Putamen (tissue), 1 donor: ENCODE results near the gene LANCL2.
"Not testable (repeated sequence)": the region's sequence is repeated elsewhere in the genome, so short reads cannot be mapped to it uniquely, and the experiment has no call there.

ENCODE experiments used
- DNase-seq: peaks from one replicate; pipeline ENCODE4 v3.0.0-alpha.2; 2016; ENCODE audit warnings: low spot score

The LANCL2 gene

DNA sequence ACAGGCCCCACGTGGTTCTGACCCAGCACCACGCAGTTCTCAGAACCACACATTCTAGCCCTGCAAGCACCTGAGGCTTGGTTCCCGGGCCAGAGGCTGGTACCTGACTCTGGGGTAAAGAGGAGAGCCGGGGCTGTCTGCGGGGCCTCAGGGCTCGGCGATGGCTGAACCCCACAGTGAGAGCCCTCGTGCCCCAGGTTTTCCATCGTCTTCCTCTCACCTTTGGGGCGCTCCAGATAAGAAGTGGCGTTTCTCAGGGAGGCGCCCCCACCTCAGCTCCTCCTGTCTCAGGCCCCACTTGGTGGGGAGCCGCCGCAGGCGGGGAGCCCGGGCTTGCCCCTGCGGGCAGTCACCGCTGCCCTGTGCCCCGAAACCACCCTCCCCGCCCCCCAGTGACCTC is 2.2 kb upstream of the LANCL2 start:
- no peak for DNase-seq

- DNase-seq, result no peak
Observed at GRCh38 chr7:55363386-55364170, 1.6 kb upstream of the LANCL2 start.

DNA sequence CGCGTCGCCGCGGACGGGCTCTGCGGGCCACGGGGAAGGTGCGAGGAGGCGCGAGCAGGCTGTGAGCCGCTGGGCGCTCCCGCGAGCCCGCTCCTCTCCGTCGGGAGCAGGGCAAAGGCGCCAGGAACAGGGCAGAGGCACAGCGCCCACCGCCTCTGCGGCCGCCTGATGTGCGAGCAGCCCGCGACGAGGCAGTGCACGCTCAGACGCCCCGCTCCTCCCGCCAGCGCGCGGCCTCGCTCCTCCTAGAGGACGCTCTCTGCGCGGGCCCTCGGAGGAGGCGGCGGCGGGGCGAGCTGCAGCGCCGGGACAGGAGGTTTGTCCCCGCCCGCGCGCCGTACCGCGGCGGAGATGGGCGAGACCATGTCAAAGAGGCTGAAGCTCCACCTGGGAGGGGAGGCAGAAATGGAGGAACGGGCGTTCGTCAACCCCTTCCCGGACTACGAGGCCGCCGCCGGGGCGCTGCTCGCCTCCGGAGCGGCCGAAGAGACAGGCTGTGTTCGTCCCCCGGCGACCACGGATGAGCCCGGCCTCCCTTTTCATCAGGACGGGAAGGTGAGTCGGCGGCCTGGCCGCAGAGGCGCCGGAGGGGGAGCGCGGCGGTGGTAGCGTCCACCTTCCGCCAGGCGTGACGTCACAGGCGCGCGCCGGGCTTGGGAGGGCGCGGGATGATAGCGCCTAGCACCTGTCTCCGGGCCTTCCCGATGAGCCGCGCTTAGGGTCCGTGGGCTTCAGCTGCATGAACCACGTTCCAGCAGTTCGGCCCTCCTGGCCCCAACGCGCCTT is 731 bp downstream of the LANCL2 start:
- peak; percentile 96 for DNase-seq

DNA sequence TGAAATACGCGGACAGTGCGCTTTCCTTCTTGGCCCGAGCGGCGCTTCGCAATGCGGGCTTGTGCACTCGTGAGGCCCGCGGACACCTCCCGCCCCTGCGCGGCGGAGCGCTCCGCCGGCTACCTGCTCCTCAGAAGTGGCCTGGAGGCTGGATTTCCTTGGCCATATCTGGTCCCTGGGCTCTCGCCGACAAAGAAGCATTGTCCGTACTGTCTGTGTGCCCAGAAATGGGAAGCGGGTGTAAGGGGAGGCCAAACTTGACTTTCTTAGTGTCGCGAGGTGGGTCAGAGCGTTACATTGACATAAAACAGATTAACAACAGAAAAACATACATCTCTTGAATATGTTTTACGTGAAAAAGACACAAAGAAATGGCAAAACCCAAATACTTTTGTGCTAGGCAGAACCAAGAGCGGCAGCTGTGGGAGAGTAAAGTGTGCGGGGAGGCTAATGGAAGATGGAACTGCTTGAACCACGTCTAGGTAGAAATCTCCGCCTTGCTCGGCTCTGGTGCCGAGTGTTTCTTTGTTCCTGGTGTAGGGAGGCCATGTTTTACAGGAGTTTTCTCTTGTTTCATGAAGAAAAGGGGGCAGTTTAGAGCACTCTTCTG is 1.4 kb downstream of the LANCL2 start:
- no peak for DNase-seq

DNA sequence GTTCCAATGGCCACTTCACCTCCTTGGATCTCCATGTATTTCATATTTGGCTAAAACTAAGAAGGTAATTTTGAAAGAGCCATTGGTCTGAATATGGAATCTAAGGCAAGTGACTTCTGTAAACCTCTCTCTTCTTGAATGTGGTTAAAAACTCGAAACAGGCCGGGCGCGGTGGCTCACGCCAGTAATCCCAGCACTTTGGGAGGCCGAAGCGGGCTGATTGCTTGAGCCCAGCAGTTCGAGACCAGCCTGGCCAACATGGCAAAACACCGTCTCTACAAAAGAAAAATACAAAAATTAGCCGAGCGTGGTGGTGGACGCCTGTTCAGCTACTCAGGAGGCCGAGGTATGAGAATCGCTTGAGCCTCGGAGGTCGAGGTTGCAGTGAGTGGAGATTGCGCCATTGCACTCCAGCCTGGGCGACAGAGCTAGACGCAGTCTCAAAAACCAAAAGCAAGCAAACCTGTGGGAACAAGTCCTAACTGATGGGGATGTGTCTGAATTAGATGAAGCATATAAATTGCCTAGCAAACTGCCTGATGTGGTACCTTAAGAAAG is 2.2 kb downstream of the LANCL2 start:
- DNase-seq, result no peak

DNA sequence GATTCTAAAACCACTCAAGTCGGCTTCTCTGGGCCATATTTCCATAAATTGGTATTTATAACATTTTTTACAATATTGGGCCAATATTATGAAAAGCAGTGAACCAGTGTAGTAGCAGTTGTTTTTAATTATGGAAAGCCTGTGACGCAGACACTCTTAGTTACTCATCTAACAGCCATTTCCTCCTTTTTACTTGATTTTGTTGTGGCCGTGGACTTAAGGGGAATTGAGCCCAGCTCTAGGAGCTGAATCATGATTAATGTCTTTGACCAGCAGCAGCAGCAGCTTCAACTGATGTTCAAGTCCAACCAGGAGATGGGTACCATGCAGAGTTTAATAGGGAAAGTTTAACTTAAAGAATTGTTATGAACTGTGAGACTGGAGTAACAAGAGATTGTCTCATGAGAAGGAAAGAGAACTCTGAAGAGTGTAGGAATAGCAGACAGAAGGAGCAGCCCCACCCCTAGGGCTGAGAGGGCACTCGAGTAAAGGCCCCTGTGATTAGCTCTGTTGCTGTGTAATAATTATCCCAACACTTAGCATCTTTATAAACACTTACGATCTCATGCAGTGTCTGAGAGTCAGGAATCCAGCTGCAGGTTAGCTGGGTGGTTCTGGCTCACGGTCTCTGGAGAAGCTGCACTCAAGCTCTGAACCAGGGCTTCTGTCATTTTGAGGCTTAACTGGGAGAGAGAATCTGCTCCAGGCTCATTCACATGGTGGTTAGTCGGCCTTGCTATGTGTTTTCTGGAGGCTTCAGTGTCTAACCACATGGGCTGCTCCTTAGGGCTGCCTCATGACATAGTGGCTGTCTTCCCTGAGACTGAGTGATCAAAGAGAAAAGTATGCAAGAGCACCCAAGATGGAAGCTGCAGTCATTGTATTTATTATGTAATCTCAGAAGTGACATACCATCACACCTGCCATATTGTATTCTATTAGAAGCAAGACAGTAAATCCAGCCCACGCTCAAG is 4.6 kb downstream of the LANCL2 start:
- no peak for DNase-seq

DNA sequence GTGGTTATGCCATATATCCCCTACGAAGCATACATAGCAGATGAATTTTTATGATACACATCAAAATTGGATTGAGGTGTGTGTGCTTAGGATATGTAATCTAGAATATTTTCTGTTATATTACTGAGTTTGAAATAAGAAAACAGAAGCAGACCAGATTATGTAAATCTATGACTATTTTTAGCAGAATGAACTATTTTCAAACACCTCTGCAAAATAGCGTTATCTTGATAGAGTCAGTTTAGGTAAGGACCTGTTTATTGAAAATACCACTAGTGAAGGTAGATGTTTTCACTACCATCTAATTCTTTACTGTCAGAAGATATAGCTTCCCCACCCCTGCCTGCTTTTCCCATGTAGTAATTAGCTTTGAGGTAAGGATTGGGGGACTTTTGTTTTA is 9.1 kb downstream of the LANCL2 start:
- no peak for DNase-seq

DNA sequence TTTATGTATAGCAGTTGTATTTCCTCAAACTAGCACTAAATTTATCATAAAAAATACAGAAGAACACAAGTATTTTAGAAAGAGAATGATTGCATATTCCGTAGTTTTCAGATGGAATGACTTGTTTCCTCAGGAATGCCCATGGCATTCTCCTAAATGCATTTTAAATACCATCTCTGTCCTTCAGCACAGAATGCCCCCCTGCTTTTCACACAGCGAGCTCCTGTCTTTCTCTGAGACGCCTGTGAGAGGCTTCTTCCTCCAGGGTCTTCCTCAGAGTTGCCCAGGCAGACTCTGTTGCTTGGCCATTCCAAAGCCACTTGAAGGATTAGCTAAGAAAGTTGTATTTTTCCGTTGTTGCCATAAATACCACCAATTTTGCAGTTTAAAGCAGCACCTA is 10.1 kb downstream of the LANCL2 start:
- DNase-seq, result no peak

DNA sequence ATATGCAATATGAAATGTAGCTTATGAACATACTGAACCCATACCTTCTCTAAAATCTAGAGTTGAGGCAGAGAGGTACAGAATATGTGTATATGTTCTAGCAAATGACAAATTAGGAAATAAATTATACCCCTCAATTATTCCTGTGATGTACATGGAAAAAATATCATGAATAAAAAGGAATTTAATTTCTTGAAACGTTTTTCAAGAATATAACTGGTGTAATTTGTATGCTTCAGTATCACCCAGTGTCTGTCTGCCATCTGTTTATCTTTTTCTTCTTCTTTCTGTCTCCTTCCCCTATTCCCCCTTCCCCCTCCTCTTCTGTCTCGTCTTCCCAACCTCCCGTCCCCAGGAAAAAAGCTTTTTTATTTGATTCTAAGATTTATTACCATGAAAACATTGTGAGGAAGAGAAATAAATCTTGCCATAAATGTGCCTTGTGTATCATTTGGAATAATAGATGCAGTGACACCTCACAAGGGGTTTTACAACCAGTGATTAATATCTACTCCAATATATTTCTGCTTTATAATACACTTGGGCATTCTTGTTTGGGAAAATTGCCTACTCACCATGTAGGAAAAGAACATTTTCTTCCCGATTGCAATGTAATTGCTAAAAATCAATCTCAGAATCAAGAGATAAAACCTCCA is 12.2 kb downstream of the LANCL2 start:
- no peak for DNase-seq

DNA sequence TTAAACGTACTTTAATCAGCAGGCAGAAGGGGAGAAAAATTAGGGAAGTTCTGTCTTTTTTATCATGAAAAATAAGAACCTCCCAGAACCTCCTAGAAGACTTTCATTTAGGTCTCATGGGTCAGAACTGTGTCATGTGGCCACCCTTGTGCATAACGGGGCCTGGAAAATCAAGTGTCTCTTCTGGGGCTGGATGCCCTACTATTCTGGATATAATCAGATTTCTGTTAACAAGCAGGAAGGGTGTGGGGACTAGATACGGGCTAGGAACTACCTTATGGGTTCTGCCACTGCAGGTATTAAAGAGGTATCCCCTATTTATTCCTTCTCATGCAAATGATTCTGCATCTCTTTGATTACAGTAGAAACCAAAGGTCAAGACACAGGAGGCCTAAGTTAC is 14.1 kb downstream of the LANCL2 start:
- no peak for DNase-seq

DNA sequence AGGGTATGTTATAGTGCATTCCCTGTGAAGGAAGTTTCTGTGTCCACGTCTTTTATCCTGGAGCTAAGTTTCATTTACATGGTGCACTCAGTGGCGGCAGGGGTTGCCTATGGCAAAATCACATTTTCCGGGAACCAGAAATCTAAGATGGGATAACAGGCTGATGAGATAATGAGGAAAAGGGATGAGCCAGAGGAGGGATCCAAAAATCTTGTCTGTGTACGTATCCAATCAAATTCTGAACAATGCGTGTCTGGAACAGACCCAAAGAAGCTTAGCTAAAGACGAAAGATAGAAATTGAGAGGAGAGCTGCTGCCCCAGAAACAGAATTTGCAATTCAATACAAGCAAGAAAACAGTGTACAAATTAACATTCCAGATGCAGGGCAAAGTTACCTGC is 16.1 kb downstream of the LANCL2 start:
- DNase-seq, result no peak

DNA sequence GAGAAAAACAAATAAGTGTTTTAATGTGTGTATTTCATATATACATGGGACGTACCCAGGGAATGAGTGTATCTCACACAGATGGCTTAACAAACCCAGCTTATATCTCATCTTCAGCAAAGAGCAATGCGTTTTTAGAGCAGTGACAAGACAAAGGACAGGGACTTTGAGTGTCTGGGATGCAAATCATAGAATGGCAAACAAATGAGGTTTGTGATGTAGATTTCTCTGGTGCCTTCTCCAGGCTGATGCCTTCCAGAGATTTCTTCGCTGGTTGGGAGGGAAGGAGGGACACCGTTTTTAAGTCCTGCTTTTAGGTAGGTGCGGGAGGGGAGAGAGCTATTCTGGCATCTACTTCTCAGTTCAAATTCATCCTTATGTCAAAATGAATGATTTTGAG is 16.6 kb downstream of the LANCL2 start:
- DNase-seq, result no peak

- DNase-seq, result no peak
Observed at GRCh38 chr7:55382251-55382650, 17.1 kb downstream of the LANCL2 start.

DNA sequence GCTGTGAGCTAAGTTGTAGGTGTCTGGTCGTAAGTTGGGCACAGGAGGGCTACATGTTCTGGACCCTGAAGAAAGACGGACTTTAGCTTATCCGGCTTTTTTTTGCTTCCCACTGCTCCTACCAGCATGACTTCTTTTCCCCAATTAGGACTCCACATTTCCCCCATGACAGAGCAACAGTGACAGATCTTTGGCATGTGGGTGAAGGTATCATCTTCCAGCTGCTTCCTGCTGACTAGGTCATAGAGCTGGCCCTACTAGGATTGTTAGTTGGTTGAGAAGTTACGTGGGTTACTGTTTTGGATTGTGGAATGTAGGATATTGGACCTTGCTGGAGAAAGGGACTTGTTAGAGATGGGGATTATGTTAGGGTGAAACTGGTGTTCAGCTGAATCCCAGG is 21.4 kb downstream of the LANCL2 start:
- no peak for DNase-seq

DNA sequence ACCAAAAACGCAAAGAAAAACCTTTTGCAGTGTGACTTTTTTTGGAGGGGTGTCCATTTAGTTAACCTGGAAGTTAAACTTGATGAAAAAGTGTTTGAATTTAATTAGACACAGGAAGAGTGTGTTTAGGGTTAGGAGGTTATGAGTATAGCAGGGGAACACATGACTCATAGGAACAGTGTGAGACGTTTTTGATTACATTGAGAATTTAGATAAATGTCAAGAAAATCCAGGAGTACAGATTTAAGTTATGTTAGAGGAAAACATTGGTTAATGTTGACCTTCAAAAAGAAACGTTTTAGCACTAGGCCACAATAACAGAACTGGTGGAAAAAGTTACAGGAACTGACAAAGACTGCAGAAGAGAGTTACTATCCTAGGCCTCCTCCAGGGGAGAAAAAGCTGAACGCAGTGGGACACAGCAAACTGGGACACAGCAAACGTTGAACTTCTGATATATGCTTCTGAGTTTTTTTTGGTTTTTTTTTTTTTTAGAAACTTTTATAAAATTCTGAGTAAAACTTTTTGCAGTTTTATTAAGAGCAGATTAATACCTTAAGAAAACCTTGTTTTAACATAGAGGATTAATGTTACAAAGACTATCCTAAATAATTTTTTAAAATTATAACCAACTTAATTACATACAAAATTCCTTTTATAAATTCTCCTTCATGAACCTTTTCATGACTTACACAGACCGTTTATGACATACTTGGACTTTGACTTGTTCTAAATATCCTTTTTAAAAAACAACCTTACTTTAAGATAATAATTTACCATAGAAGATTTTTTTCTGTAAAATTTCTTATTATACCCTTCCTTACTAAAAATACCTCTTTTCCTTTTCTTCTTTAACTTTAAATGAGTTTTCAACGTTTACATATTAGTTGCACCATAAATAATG is 22.2 kb downstream of the LANCL2 start:
- no peak for DNase-seq

DNA sequence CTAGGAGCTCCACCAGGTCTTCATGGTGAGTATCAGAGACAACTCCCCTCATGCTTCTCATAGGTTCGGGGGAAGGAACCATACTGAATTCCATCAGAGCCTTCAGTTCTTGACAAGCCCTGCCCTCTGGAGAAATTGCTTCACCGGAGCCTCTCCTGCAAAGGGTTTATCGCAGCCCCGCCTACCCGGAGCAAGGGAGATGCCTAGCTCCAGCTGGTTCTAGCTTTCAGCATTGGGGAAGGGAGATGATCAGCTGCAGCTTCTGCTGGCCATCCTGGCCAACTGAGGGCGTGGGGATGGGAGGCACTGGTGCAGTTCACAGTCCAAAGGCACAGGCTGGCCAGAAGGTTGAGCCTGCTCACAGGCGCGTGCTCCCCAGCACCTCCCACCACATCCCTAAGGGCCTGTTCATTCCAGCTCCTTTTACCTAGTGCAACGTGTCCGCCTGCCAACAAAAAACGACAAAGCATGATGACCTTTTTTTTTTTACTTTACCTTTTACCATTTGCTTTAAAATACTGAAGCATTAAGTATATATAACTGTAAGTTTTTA is 31.2 kb downstream of the LANCL2 start:
- no peak for DNase-seq

DNA sequence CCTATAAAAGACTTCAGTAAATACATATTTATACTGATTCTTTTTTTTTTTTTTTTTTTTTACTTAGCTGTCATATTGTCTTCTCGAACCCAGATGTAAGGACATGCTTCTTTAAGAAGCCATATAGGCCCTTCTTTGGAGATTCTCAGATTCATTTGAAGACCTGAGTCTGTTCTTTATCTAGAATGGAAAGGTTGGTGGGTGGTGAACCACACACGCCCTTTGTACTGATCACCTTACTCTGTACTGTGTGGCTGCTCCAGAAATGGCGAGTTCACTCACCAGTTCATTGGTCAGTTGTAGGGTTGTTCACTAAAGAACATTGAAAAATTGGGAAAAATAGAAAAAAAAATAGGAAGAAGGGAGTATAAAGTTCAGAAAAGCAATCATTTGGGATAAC is 32.5 kb downstream of the LANCL2 start:
- no peak for DNase-seq

DNA sequence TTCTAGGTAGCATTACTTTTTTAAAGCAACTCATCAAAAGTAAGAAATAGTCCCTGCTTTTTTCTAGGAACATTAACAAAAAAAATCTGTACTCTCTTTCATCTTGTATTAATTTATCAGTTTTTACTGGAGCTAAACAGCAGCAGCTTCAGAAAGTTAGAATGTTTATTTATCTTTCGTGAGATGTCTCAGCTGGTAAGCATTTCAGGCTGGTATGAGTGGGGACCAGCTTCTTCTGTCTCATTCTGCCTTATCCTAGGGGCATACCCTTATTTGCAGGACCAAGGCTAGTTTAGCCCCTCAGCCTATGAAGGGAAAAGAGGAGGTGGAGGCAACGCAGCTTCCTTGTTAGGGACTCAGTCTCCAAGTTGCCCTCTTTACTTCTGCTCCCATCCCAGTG is 35.1 kb downstream of the LANCL2 start:
- DNase-seq, result no peak

DNA sequence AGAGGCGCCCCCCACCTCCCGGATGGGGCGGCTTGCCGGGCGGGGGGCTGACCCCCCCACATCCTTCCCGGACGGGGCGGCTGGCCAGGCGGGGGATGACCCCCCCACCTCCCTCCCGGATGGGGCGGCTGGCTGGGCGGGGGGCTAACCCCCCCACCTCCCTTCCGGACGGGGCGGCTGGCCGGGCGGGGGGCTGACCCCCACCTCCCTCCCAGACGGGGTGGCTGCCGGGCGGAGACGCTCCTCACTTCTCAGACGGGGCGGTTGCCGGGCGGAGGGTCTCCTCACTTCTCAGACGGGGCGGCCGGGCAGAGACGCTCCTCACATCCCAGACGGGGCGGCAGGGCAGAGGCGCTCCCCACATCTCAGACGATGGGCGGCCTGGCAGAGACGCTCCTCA is 37.4 kb downstream of the LANCL2 start:
- not testable (repeated sequence) for DNase-seq
